Liver (tissue), 3 donors: ENCODE results near the gene SLC8A1.

Experiments
- CTCF ChIP-seq: fragments of 150-350 bp; IDR thresholded peaks from 2 replicates; pipeline ENCODE4 v1.5.1; 2017; ENCODE audit warnings: improper control_type of control experiment, low read depth, low read length; ENCODE audit not compliant: missing input control
- GABPA ChIP-seq, 2 donors: IDR thresholded peaks in 1 of 2; conservative IDR thresholded peaks in 1 of 2; 2 replicates each; pipeline ENCODE4 v1.6.1; 2016; ENCODE audit warnings: antibody characterized with exemption in 2 of 2, mild to moderate bottlenecking in 1 of 2, moderate library complexity in 1 of 2
- RXRA ChIP-seq, 2 donors: IDR thresholded peaks; 2 replicates each; pipeline ENCODE4 v1.6.1; 2017 to 2018; ENCODE audit warnings: antibody characterized with exemption in 2 of 2, mild to moderate bottlenecking in 1 of 2
- TF ChIP-seq, protein P1 (sequence below): IDR thresholded peaks from 2 replicates; pipeline ENCODE4 v1.6.1; 2016; ENCODE audit warnings: antibody characterized with exemption
- donor health status: healthy.
- donor health status: healthy.

DNA sequence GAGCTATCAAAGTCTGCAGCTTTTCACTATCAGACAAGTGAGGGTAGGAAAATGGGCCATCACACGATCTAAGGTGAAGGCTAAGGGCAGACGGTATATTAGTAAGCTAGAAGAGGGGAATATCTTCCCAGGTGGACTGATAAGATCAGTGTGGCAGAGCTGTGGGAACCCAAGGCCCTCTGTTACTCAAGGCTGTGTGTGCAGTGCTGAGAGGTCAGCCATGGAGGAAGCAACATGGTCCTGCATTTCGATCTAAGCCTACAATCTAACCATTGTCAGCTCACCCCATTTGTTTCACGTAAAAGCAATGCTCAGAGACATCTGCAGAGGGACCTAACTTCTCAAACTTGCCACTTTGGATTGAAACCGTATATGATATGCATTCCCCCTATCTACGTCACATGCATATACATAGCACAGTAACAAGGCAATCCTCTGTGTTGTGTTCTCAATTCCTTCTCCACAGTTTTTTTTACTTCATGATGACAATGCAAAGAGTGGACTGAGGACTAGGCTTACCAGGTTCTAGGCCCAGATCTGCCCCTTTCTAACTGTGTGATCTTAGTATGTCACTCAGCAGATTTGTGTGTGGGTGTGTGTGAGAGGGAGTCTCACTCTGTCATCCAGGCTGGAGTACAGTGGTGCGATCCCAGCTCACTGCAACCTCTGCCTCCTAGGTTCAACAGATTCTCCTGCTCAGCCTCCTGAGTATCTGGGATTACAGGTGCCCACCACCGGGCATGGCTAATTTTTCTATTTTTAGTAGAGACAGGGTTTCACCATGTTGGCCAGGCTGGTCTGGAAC lies 45.2 kb downstream of the SLC8A1 start:
- no peak for TF ChIP-seq RXRA (IDR thresholded peaks at IDR 0.05)
- TF ChIP-seq CTCF = no peak
- no peak for TF ChIP-seq GABPA (IDR thresholded peaks at IDR 0.05 in 1 of 2, conservative IDR thresholded peaks at IDR 0.05 in 1 of 2)
- TF ChIP-seq, protein P1, sequence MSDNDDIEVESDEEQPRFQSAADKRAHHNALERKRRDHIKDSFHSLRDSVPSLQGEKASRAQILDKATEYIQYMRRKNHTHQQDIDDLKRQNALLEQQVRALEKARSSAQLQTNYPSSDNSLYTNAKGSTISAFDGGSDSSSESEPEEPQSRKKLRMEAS = no peak
